K562 (cell line): ENCODE measurements around the gene RHEB. TPM values are rescaled to one million over a fixed set of nuclear protein-coding genes. Genes with fewer than 3 reads are reported as not detected.

Experiments
- ATAC-seq: fragments of 200-7000 bp; cut with Tn5 transposase; 3 replicates; pipeline ENCODE4 v1.9.1; 2020; ENCODE audit warnings: moderate library complexity
- BruUV-seq: library from RNA; stranded (reverse); fragments of 400-500 nt; replicated peaks from 2 replicates; lab custom pipeline; 2021; lab: Mats Ljungman, UMichigan
- CTCF ChIA-PET: fragments of 300-600 bp; formaldehyde crosslinking; extraction: SDS; loops from one replicate; lab custom pipeline; 2021; ENCODE audit warnings: low intra/inter-chr PET ratio; lab: Yijun Ruan, JAX
- POLR2A ChIA-PET: fragments of 300-600, 350-650 bp; sonication (Branson Sonifier 250); formaldehyde crosslinking; extraction: SDS; loops from one replicate; lab custom pipeline; 2021; ENCODE audit warnings: antibody characterized with exemption, inconsistent platforms; lab: Yijun Ruan, JAX
- DNase-seq, 4 experiments: peaks; one replicate each; pipeline versions ENCODE4 v3.0.0 to v3.0.0-alpha.2; 2011 to 2018; ENCODE audit warnings: low spot score in 3 of 4, mixed read lengths in 3 of 4; ENCODE audit errors: extremely low read depth in 1 of 4
- FAIRE-seq: peaks from 2 replicates; lab custom pipeline; 2011; peaks lifted over from hg19 to GRCh38; lab: Jason Lieb, UNC
- H2AFZ ChIP-seq: 2 replicates; pipeline ENCODE4 v1.6.0; 2011; ENCODE audit warnings: low read depth, low read length, control low read depth, inconsistent platforms
- H3K27ac ChIP-seq: fragments of 200-600 bp; 3 replicates; pipeline ENCODE4 v1.8.0; 2011; ENCODE audit warnings: low read depth, mild to moderate bottlenecking, control low read depth, inconsistent platforms, low read length, moderate library complexity, mixed read lengths; ENCODE audit errors: extremely low read depth
- H3K27me3 ChIP-seq, 2 experiments: fragments of 300-600 bp in 1 of 2; 2 replicates in 1 of 2; 3 replicates in 1 of 2; pipeline versions ENCODE4 v1.6.0 to v1.8.0; 2011; ENCODE audit warnings: inconsistent platforms in 2 of 2, low read length in 2 of 2, mild to moderate bottlenecking in 1 of 2, mixed read lengths in 1 of 2, moderate library complexity in 1 of 2; ENCODE audit not compliant: control insufficient read depth in 2 of 2, insufficient read depth in 2 of 2
- H3K36me3 ChIP-seq: fragments of 300-600 bp; 3 replicates; pipeline ENCODE4 v1.8.0; 2011; ENCODE audit warnings: mild to moderate bottlenecking, low read length, inconsistent platforms; ENCODE audit not compliant: control insufficient read depth, insufficient read depth
- H3K4me1 ChIP-seq, 2 experiments: fragments of 200-600 bp in 1 of 2; replicated peaks in 1 of 2; 2 replicates in 1 of 2; 3 replicates in 1 of 2; pipeline versions ENCODE4 v1.5.1 to v1.8.0; 2011; ENCODE audit warnings: inconsistent platforms in 2 of 2, low read length in 2 of 2, mild to moderate bottlenecking in 1 of 2, mixed read lengths in 1 of 2, moderate library complexity in 1 of 2; ENCODE audit not compliant: control insufficient read depth in 2 of 2, insufficient read depth in 2 of 2
- H3K4me2 ChIP-seq: 2 replicates; pipeline ENCODE4 v1.6.1; 2011; ENCODE audit warnings: low read length, control low read depth, inconsistent platforms, mixed read lengths; ENCODE audit not compliant: insufficient read depth
- H3K4me3 ChIP-seq: fragments of 200-600 bp; sonication (generic), shearing (Covaris generic); 2 replicates; pipeline ENCODE4 v1.5.1; 2016; ENCODE audit warnings: control low read depth, inconsistent platforms
- H3K79me2 ChIP-seq: fragments of 200-600 bp; 3 replicates; pipeline ENCODE4 v1.8.0; 2011; ENCODE audit warnings: low read length, inconsistent platforms; ENCODE audit not compliant: control insufficient read depth, insufficient read depth
- H3K9ac ChIP-seq, 2 experiments: 2 replicates each; pipeline versions ENCODE4 v1.6.0 to v1.6.1; 2011; ENCODE audit warnings: low read depth in 2 of 2, low read length in 2 of 2, control low read depth in 1 of 2, inconsistent platforms in 1 of 2, mild to moderate bottlenecking in 1 of 2, mixed read lengths in 1 of 2; ENCODE audit not compliant: insufficient read depth in 1 of 2
- H3K9me1 ChIP-seq: one replicate; pipeline ENCODE4 v1.6.0; 2011; ENCODE audit warnings: inconsistent platforms, mild to moderate bottlenecking, low read length, moderate library complexity; ENCODE audit not compliant: control insufficient read depth, insufficient read depth
- H3K9me3 ChIP-seq: replicated peaks from 2 replicates; pipeline ENCODE4 v1.5.1; 2011; ENCODE audit warnings: low read depth, low read length, inconsistent platforms; ENCODE audit not compliant: control insufficient read depth, insufficient read depth
- H4K20me1 ChIP-seq: replicated peaks from 2 replicates; pipeline ENCODE4 v1.6.1; 2011; ENCODE audit warnings: low read length, inconsistent platforms, mixed read lengths; ENCODE audit not compliant: control insufficient read depth, insufficient read depth
- BRD4 ChIP-seq: fragments of 200-600 bp; sonication (generic); IDR thresholded peaks from 2 replicates; pipeline ENCODE4 v1.6.1; 2017; ENCODE audit warnings: inconsistent platforms
- FOXA3 ChIP-seq, 2 experiments: fragments of 450-650 bp in 1 of 2; sonication (generic) in 1 of 2; formaldehyde crosslinking; IDR thresholded peaks in 1 of 2; conservative IDR thresholded peaks in 1 of 2; 2 replicates each; pipeline versions ENCODE4 v1.4.0 to v1.8.0; 2020 to 2022; ENCODE audit warnings: mild to moderate bottlenecking in 2 of 2, missing genetic modification reagents in 1 of 2
- HDAC6 ChIP-seq: IDR thresholded peaks from 2 replicates; pipeline ENCODE4 v1.6.1; 2012; ENCODE audit warnings: low read depth, mild to moderate bottlenecking, control low read depth, inconsistent platforms, low read length, moderate library complexity
- HEY1 ChIP-seq: fragments of 250-450 bp; sonication (Bioruptor Pico); IDR thresholded peaks from 2 replicates; pipeline ENCODE4 v1.5.0; 2020; ENCODE audit warnings: mild to moderate bottlenecking, moderate library complexity, borderline replicate concordance
- HNRNPL ChIP-seq: fragments of 200-400 bp; formaldehyde crosslinking; IDR thresholded peaks from 2 replicates; pipeline ENCODE4 v1.6.1; 2017; ENCODE audit warnings: low read depth, mild to moderate bottlenecking, low read length
- MBD2 ChIP-seq: sonication (generic); IDR thresholded peaks from 2 replicates; pipeline ENCODE4 v1.6.1; 2016; ENCODE audit warnings: low read depth, borderline replicate concordance
- POU5F1 ChIP-seq: fragments of 150-350 bp; IDR thresholded peaks from 2 replicates; pipeline ENCODE4 v1.6.1; 2014; ENCODE audit warnings: borderline replicate concordance, low read length, low read depth, mild to moderate bottlenecking; ENCODE audit not compliant: partially characterized antibody
- ZKSCAN1 ChIP-seq: fragments of 150-350 bp; IDR thresholded peaks from 2 replicates; pipeline ENCODE4 v1.6.1; 2016; ENCODE audit warnings: low read depth, low read length
- ZNF143 ChIP-seq: sonication (generic); formaldehyde crosslinking; IDR thresholded peaks from 2 replicates; pipeline ENCODE4 v1.9.0; 2022; ENCODE audit warnings: mild to moderate bottlenecking, missing genetic modification reagents
- ZNF165 ChIP-seq: fragments of 250-450 bp; sonication (Bioruptor Pico); IDR thresholded peaks from 2 replicates; pipeline ENCODE4 v1.4.0; 2020; ENCODE audit warnings: borderline replicate concordance
- WGBS: fragments of 100-300 bp; shearing (Covaris generic); methylation state at CpG from one replicate; pipeline ENCODE4 v1.1.6; 2016; ENCODE audit warnings: low coverage, mixed read lengths; ENCODE audit not compliant: insufficient coverage; ENCODE audit errors: missing lambda C conversion rate; 5-methylcytosine and 5-hydroxymethylcytosine counted together
- in situ Hi-C: fragments of 300-500 bp; cut with MboI; formaldehyde crosslinking; loops from 4 replicates; pipeline ENCODE4 v1.15.0; 2018; ENCODE audit warnings: inconsistent platforms, mixed read lengths
- intact Hi-C: fragments of 100-400 bp; cut with micrococcal nuclease; formaldehyde crosslinking; loops from 2 replicates; pipeline ENCODE4 v1.14.2; 2022
- polyA plus RNA-seq, 8 experiments: library from polyadenylated mRNA; depleted of rRNA in 4 of 8; stranded (reverse) in 5 of 8; unstranded in 3 of 8; fragments of >200 nt; fragmentation: Nextera tagmentation in 2 of 8; fragmentation: Illumina TruSeq in 1 of 8; extraction: Ambion mirVana in 2 of 8; extraction: Trizol in 1 of 8; gene quantifications; 2 replicates each; pipeline versions ENCODE4 v1.2.1 to v1.2.3, GENCODE V29; 2011 to 2014; ENCODE audit warnings: inconsistent platforms in 1 of 8, missing spikeins in 1 of 8
- total RNA-seq, 7 experiments: library from RNA; depleted of rRNA in 6 of 7; stranded (reverse); fragments of >200 nt in 6 of 7; fragmentation: Illumina TruSeq in 2 of 7; extraction: Trizol in 2 of 7; gene quantifications; 2 replicates each; pipeline versions ENCODE4 v1.2.1 to v1.2.3, GENCODE V29; 2011 to 2021; ENCODE audit warnings: low replicate concordance in 1 of 7
- TF ChIP-seq, protein P1 (sequence below), 2 experiments: IDR thresholded peaks; 2 replicates each; pipeline ENCODE4 v1.6.1; 2011; ENCODE audit warnings: borderline replicate concordance in 1 of 2, control low read depth in 1 of 2, low read depth in 1 of 2, low read length in 1 of 2, mild to moderate bottlenecking in 1 of 2, mixed read lengths in 1 of 2, moderate library complexity in 1 of 2; ENCODE audit not compliant: insufficient read depth in 1 of 2, insufficient read length in 1 of 2, poor library complexity in 1 of 2, severe bottlenecking in 1 of 2; ENCODE audit errors: extremely low read depth in 1 of 2
- TF ChIP-seq, protein P2 (sequence below): fragments of 450-650 bp; formaldehyde crosslinking; IDR thresholded peaks from 2 replicates; pipeline ENCODE4 v1.4.0; 2022; ENCODE audit warnings: mild to moderate bottlenecking, moderate library complexity
- TF ChIP-seq, protein P3 (sequence below), 2 experiments: IDR thresholded peaks; 2 replicates each; pipeline ENCODE4 v1.6.1; 2012; ENCODE audit warnings: improper control_type of control experiment in 2 of 2, low read depth in 2 of 2, low read length in 2 of 2, borderline replicate concordance in 1 of 2
- TF ChIP-seq, protein P4 (sequence below): sonication (generic); formaldehyde crosslinking; IDR thresholded peaks from 2 replicates; pipeline ENCODE4 v1.5.0; 2020; ENCODE audit warnings: missing genetic modification reagents
- TF ChIP-seq, protein P5 (sequence below): sonication (generic); formaldehyde crosslinking; IDR thresholded peaks from 2 replicates; pipeline ENCODE4 v1.8.1; 2023; ENCODE audit warnings: mild to moderate bottlenecking, missing genetic modification reagents

Gene RHEB
- total and polyA plus RNA-seq, 9 of the 15 experiments (the other 6 are each of a cell fraction or from before 2014, with no cell fraction given), result 28.5 to 249 (median 182) TPM

DNA sequence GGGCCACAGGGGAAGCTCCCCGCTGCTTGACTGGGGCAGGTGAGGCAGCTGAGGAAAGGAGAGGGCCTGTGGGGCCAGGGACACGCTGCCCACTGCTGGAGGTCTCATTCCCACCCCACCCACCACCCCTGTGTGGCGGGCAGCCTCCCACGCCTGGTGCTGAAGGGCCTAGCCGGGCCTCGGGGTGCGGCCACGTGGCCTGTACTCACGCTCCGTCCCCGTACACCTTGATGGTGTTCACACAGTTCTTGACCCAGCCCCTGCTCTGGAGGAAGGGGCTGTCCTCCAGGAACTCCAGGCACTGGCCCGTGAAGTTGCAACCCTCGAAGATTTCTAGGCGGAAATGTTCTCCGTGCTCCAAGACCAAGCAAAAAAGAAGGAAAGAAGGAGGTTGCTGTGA lies 83.7 kb downstream of the RHEB start:
- Histone ChIP-seq H3K27me3 (peaks cover 28 to 87% of the 10 kb centered on the region in 2 experiments; a peak in 4 of 5 replicates), H3K36me3 (no peaks in the 10 kb centered on the region), H3K79me2 (no peaks in the 10 kb centered on the region), H3K9ac (no peak overlapping the region), H3K9me1 (no peaks in the 10 kb centered on the region), H3K27ac (no peak overlapping the region), H3K4me2 (no peak overlapping the region), H2AFZ (no peak overlapping the region), H3K4me1 (peaks cover 0 to 28% of the 10 kb centered on the region in 2 experiments; a peak in 2 of 5 replicates), H4K20me1 (peaks cover 4% of the 10 kb centered on the region; the same call in 1 of the 2 replicates), H3K9me3 (no peaks in the 10 kb centered on the region), H3K4me3 (no peak overlapping the region)
- 38% methylated on average over 15 of the region's 15 CpGs for WGBS
- ChIA-PET CTCF (no interaction called here), POLR2A (no interaction called here)
- BruUV-seq, result no TSS peak
- in situ Hi-C loops, result no loop called here
- no peak for FAIRE-seq
- DNase-seq, result no peak
- ATAC-seq, result no peak
- intact Hi-C loops, result no loop called here
- no peak for TF ChIP-seq POU5F1
- no peak for TF ChIP-seq HEY1
- TF ChIP-seq BRD4, result no peak
- TF ChIP-seq, protein P1, sequence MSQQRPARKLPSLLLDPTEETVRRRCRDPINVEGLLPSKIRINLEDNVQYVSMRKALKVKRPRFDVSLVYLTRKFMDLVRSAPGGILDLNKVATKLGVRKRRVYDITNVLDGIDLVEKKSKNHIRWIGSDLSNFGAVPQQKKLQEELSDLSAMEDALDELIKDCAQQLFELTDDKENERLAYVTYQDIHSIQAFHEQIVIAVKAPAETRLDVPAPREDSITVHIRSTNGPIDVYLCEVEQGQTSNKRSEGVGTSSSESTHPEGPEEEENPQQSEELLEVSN (IDR thresholded peaks at IDR 0.05; ENCODE audit: borderline replicate concordance in 1 of 2, extremely low read depth in 1 of 2, insufficient read depth in 1 of 2, insufficient read length in 1 of 2, low read depth in 1 of 2, low read length in 1 of 2, poor library complexity in 1 of 2, severe bottlenecking in 1 of 2), result peak in 1 of 2 experiments; percentile 16
- TF ChIP-seq, protein P2, sequence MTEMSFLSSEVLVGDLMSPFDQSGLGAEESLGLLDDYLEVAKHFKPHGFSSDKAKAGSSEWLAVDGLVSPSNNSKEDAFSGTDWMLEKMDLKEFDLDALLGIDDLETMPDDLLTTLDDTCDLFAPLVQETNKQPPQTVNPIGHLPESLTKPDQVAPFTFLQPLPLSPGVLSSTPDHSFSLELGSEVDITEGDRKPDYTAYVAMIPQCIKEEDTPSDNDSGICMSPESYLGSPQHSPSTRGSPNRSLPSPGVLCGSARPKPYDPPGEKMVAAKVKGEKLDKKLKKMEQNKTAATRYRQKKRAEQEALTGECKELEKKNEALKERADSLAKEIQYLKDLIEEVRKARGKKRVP (CRISPR knock-in tag), result no peak
- TF ChIP-seq HNRNPL, result no peak
- TF ChIP-seq, protein P3, sequence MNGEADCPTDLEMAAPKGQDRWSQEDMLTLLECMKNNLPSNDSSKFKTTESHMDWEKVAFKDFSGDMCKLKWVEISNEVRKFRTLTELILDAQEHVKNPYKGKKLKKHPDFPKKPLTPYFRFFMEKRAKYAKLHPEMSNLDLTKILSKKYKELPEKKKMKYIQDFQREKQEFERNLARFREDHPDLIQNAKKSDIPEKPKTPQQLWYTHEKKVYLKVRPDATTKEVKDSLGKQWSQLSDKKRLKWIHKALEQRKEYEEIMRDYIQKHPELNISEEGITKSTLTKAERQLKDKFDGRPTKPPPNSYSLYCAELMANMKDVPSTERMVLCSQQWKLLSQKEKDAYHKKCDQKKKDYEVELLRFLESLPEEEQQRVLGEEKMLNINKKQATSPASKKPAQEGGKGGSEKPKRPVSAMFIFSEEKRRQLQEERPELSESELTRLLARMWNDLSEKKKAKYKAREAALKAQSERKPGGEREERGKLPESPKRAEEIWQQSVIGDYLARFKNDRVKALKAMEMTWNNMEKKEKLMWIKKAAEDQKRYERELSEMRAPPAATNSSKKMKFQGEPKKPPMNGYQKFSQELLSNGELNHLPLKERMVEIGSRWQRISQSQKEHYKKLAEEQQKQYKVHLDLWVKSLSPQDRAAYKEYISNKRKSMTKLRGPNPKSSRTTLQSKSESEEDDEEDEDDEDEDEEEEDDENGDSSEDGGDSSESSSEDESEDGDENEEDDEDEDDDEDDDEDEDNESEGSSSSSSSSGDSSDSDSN (IDR thresholded peaks at IDR 0.05; ENCODE audit: borderline replicate concordance in 1 of 2, low read depth in 2 of 2, low read length in 2 of 2), result no peak
- no peak for TF ChIP-seq FOXA3 (CRISPR knock-in tag; conservative IDR thresholded peaks at IDR 0.05 in 1 of 2, IDR thresholded peaks at IDR 0.05 in 1 of 2)
- TF ChIP-seq ZKSCAN1, result no peak
- TF ChIP-seq ZNF143 (CRISPR knock-in tag), result no peak
- TF ChIP-seq MBD2, result no peak
- TF ChIP-seq ZNF165 (CRISPR knock-in tag), result no peak
- no peak for TF ChIP-seq HDAC6
- TF ChIP-seq, protein P4, sequence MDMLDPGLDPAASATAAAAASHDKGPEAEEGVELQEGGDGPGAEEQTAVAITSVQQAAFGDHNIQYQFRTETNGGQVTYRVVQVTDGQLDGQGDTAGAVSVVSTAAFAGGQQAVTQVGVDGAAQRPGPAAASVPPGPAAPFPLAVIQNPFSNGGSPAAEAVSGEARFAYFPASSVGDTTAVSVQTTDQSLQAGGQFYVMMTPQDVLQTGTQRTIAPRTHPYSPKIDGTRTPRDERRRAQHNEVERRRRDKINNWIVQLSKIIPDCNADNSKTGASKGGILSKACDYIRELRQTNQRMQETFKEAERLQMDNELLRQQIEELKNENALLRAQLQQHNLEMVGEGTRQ (CRISPR knock-in tag), result 0 out of 2 replicates have a peak, but pooled peaks have one; percentile 3
- TF ChIP-seq, protein P5, sequence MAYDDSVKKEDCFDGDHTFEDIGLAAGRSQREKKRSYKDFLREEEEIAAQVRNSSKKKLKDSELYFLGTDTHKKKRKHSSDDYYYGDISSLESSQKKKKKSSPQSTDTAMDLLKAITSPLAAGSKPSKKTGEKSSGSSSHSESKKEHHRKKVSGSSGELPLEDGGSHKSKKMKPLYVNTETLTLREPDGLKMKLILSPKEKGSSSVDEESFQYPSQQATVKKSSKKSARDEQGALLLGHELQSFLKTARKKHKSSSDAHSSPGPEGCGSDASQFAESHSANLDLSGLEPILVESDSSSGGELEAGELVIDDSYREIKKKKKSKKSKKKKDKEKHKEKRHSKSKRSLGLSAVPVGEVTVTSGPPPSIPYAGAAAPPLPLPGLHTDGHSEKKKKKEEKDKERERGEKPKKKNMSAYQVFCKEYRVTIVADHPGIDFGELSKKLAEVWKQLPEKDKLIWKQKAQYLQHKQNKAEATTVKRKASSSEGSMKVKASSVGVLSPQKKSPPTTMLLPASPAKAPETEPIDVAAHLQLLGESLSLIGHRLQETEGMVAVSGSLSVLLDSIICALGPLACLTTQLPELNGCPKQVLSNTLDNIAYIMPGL (CRISPR knock-in tag), result no peak
